ENCODE data around the gene CORO7.

DNA sequence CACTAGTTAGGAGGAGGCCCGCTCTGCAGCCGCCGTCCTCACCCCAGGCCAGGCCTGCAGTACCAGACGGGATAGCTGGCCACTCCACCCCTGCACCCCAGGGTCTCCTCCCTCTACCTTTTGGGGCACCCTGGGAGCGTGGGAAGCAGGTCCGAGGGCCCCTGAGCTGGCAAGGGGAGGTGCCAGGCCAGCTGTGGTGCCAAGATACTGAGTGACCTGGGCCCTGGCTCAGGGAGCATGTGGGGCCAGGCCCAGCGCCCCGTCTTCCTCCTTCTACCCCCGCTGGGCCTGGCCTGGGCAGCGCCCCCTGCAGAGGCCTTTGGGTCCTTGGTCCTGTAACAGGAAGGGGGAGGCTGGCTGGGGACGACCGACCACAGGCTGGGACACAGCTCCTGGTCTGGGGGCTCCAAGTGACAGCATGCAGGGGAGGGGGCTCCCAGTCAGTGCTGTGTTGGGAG lies 78.2 kb downstream of the CORO7 start:
- TF ChIP-seq, protein P1, sequence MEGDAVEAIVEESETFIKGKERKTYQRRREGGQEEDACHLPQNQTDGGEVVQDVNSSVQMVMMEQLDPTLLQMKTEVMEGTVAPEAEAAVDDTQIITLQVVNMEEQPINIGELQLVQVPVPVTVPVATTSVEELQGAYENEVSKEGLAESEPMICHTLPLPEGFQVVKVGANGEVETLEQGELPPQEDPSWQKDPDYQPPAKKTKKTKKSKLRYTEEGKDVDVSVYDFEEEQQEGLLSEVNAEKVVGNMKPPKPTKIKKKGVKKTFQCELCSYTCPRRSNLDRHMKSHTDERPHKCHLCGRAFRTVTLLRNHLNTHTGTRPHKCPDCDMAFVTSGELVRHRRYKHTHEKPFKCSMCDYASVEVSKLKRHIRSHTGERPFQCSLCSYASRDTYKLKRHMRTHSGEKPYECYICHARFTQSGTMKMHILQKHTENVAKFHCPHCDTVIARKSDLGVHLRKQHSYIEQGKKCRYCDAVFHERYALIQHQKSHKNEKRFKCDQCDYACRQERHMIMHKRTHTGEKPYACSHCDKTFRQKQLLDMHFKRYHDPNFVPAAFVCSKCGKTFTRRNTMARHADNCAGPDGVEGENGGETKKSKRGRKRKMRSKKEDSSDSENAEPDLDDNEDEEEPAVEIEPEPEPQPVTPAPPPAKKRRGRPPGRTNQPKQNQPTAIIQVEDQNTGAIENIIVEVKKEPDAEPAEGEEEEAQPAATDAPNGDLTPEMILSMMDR (IDR thresholded peaks at IDR 0.05; ENCODE audit: low read depth, low read length, poor library complexity, severe bottlenecking) = peak; percentile 23
- no peak for TF ChIP-seq EZH2phosphoT487 (IDR thresholded peaks at IDR 0.05; ENCODE audit: borderline replicate concordance, low read length)

Data from DOHH2 (cell line).